ENCODE results near the gene DNAJC15. TPM values are rescaled to one million over a fixed set of nuclear protein-coding genes. Genes with fewer than 3 reads are reported as not detected.

Gene DNAJC15
- polyA plus RNA-seq, 1 donor (not counting 4 experiments of a cell fraction or from before 2014, with no cell fraction given): 38.5 TPM

DNA sequence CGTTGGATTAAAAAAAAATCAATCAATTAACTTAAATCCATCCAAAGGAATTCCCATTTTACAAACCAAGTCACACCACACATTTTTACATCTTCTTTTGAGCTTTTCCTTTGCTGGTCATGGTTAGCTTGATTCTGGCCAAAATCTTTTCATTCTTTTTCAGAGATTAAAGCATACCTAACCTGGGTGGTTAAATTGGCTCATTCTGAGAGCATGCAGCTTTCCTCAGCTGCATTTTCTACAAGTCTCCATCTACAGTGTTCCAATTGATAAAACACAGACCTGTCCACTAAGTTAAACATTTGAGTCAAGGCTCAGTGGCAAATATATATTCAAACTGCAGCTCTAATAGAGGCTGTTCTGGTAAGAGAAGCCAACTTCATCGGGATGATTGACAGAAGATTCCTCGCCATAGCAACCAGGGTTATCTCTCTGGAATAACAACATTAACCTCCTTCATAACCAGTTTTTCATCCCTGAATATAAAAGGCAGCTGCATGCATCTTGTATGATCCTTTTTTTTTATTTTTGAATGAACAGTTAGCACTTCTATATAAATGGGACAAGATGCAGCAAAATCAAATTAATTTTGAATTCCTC is 106.2 kb downstream of the DNAJC15 start:
- Histone ChIP-seq H3K9me1 (ENCODE audit: control insufficient read depth, extremely low read depth, insufficient read depth, low read length) (no peaks in the 10 kb centered on the region), H3K79me2 (ENCODE audit: control insufficient read depth, insufficient read depth, low read length) (no peaks in the 10 kb centered on the region), H3K36me3 (ENCODE audit: control insufficient read depth in 2 of 2, extremely low read depth in 1 of 2, insufficient read depth in 2 of 2, low read length in 2 of 2) (no peaks in the 10 kb centered on the region), H3K4me1 (ENCODE audit: control insufficient read depth, extremely low read depth, insufficient read depth, low read length) (peaks cover 4% of the 10 kb centered on the region), H2AFZ (ENCODE audit: control insufficient read depth, low read length) (no peak overlapping the region), H3K27me3 (ENCODE audit: control insufficient read depth, extremely low read depth, insufficient read depth, low read length) (peaks cover 9% of the 10 kb centered on the region), H3K9ac (ENCODE audit: control insufficient read depth, extremely low read depth, insufficient read depth, low read length) (no peak overlapping the region), H3K4me2 (ENCODE audit: control insufficient read depth, extremely low read depth, insufficient read depth, low read depth, low read length) (no peak overlapping the region), H4K20me1 (ENCODE audit: control insufficient read depth, extremely low read depth, insufficient read depth, low read length) (no peaks in the 10 kb centered on the region), H3K4me3 (ENCODE audit: control insufficient read depth in 2 of 3, extremely low read depth in 1 of 3, insufficient read depth in 2 of 3, low read depth in 1 of 3, low read length in 3 of 3) (no peak overlapping the region), H3K9me3 (ENCODE audit: control insufficient read depth, low read depth, low read length) (no peaks in the 10 kb centered on the region), H3K27ac (ENCODE audit: control insufficient read depth, insufficient read depth, low read length) (no peak overlapping the region)
- dilution Hi-C loops (cut with MboI; ENCODE audit: extremely low pct_ligation_motif_present, low sequenced_read_pairs): no loop called here
- FAIRE-seq: no peak
- TF ChIP-seq EZH2 (IDR thresholded peaks at IDR 0.05; ENCODE audit: low read length): no peak
- DNase-seq (ENCODE audit: low read depth, low spot score): no peak

- Histone ChIP-seq H3K4me1 (ENCODE audit: control insufficient read depth, extremely low read depth, insufficient read depth, low read length) (peaks cover 4% of the 10 kb centered on the region), H3K9me1 (ENCODE audit: control insufficient read depth, extremely low read depth, insufficient read depth, low read length) (no peaks in the 10 kb centered on the region), H2AFZ (ENCODE audit: control insufficient read depth, low read length) (no peak overlapping the region), H3K4me2 (ENCODE audit: control insufficient read depth, extremely low read depth, insufficient read depth, low read depth, low read length) (no peak overlapping the region), H3K27me3 (ENCODE audit: control insufficient read depth, extremely low read depth, insufficient read depth, low read length) (peaks cover 9% of the 10 kb centered on the region), H3K9ac (ENCODE audit: control insufficient read depth, extremely low read depth, insufficient read depth, low read length) (no peak overlapping the region), H3K36me3 (ENCODE audit: control insufficient read depth in 2 of 2, extremely low read depth in 1 of 2, insufficient read depth in 2 of 2, low read length in 2 of 2) (no peaks in the 10 kb centered on the region), H3K79me2 (ENCODE audit: control insufficient read depth, insufficient read depth, low read length) (no peaks in the 10 kb centered on the region), H3K9me3 (ENCODE audit: control insufficient read depth, low read depth, low read length) (no peaks in the 10 kb centered on the region), H3K27ac (ENCODE audit: control insufficient read depth, insufficient read depth, low read length) (no peak overlapping the region), H3K4me3 (ENCODE audit: control insufficient read depth in 2 of 3, extremely low read depth in 1 of 3, insufficient read depth in 2 of 3, low read depth in 1 of 3, low read length in 3 of 3) (no peak overlapping the region), H4K20me1 (ENCODE audit: control insufficient read depth, extremely low read depth, insufficient read depth, low read length) (no peaks in the 10 kb centered on the region)
- peak; percentile 9 for DNase-seq (ENCODE audit: low read depth, low spot score)
- TF ChIP-seq, protein P1, sequence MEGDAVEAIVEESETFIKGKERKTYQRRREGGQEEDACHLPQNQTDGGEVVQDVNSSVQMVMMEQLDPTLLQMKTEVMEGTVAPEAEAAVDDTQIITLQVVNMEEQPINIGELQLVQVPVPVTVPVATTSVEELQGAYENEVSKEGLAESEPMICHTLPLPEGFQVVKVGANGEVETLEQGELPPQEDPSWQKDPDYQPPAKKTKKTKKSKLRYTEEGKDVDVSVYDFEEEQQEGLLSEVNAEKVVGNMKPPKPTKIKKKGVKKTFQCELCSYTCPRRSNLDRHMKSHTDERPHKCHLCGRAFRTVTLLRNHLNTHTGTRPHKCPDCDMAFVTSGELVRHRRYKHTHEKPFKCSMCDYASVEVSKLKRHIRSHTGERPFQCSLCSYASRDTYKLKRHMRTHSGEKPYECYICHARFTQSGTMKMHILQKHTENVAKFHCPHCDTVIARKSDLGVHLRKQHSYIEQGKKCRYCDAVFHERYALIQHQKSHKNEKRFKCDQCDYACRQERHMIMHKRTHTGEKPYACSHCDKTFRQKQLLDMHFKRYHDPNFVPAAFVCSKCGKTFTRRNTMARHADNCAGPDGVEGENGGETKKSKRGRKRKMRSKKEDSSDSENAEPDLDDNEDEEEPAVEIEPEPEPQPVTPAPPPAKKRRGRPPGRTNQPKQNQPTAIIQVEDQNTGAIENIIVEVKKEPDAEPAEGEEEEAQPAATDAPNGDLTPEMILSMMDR (optimal IDR thresholded peaks at IDR 0.05 in 1 of 3, IDR thresholded peaks at IDR 0.05 in 1 of 3, conservative IDR thresholded peaks at IDR 0.05 in 1 of 3; ENCODE audit: extremely low read depth in 1 of 3, insufficient read depth in 2 of 3, low read length in 3 of 3): peak; percentile 44 to 73 (median 71)
- TF ChIP-seq EZH2 (IDR thresholded peaks at IDR 0.05; ENCODE audit: low read length): no peak
- dilution Hi-C loops (cut with MboI; ENCODE audit: extremely low pct_ligation_motif_present, low sequenced_read_pairs): no loop called here
- FAIRE-seq: peak; percentile 86
Measured at GRCh38 chr13:43132257-43132656, 108.9 kb downstream of the DNAJC15 start.

- Histone ChIP-seq H2AFZ (ENCODE audit: control insufficient read depth, low read length) (no peak overlapping the region), H3K9me1 (ENCODE audit: control insufficient read depth, extremely low read depth, insufficient read depth, low read length) (no peaks in the 10 kb centered on the region), H3K4me1 (ENCODE audit: control insufficient read depth, extremely low read depth, insufficient read depth, low read length) (peaks cover 4% of the 10 kb centered on the region), H3K4me2 (ENCODE audit: control insufficient read depth, extremely low read depth, insufficient read depth, low read depth, low read length) (no peak overlapping the region), H3K27ac (ENCODE audit: control insufficient read depth, insufficient read depth, low read length) (no peak overlapping the region), H3K4me3 (ENCODE audit: control insufficient read depth in 2 of 3, extremely low read depth in 1 of 3, insufficient read depth in 2 of 3, low read depth in 1 of 3, low read length in 3 of 3) (no peak overlapping the region), H4K20me1 (ENCODE audit: control insufficient read depth, extremely low read depth, insufficient read depth, low read length) (no peaks in the 10 kb centered on the region), H3K9me3 (ENCODE audit: control insufficient read depth, low read depth, low read length) (no peaks in the 10 kb centered on the region), H3K79me2 (ENCODE audit: control insufficient read depth, insufficient read depth, low read length) (no peaks in the 10 kb centered on the region), H3K27me3 (ENCODE audit: control insufficient read depth, extremely low read depth, insufficient read depth, low read length) (peaks cover 13% of the 10 kb centered on the region), H3K36me3 (ENCODE audit: control insufficient read depth in 2 of 2, extremely low read depth in 1 of 2, insufficient read depth in 2 of 2, low read length in 2 of 2) (no peaks in the 10 kb centered on the region), H3K9ac (ENCODE audit: control insufficient read depth, extremely low read depth, insufficient read depth, low read length) (no peak overlapping the region)
- TF ChIP-seq, protein P1 (optimal IDR thresholded peaks at IDR 0.05 in 1 of 3, IDR thresholded peaks at IDR 0.05 in 1 of 3, conservative IDR thresholded peaks at IDR 0.05 in 1 of 3; ENCODE audit: extremely low read depth in 1 of 3, insufficient read depth in 2 of 3, low read length in 3 of 3): no peak
- TF ChIP-seq EZH2 (IDR thresholded peaks at IDR 0.05; ENCODE audit: low read length): no peak
- dilution Hi-C loops (cut with MboI; ENCODE audit: extremely low pct_ligation_motif_present, low sequenced_read_pairs): no loop called here
- FAIRE-seq (no peak), DNase-seq (ENCODE audit: low read depth, low spot score) (no peak)
Measured at GRCh38 chr13:43132911-43133310, 109.5 kb downstream of the DNAJC15 start.

All from keratinocyte (primary cell).